Left ventricle myocardium inferior (tissue), 1 donor: ENCODE results near the gene ELOVL7. TPM values are rescaled to one million over a fixed set of nuclear protein-coding genes. Genes with fewer than 3 reads are reported as not detected.
"Not testable (repeated sequence)": the region's sequence is repeated elsewhere in the genome, so short reads cannot be mapped to it uniquely, and the experiment has no call there.

Experiments used
- DNase-seq: peaks from one replicate; pipeline ENCODE4 v3.0.0-alpha.2; 2020
- H3K27ac ChIP-seq: fragments of 200-600 bp; replicated peaks from 2 replicates; pipeline ENCODE4 v1.8.0; 2021
- H3K27me3 ChIP-seq: fragments of 200-600 bp; 2 replicates; pipeline ENCODE4 v1.8.0; 2021; ENCODE audit warnings: low read depth
- H3K36me3 ChIP-seq: fragments of 200-600 bp; 2 replicates; pipeline ENCODE4 v1.8.0; 2021
- H3K4me1 ChIP-seq: fragments of 200-600 bp; 2 replicates; pipeline ENCODE4 v1.8.0; 2021
- H3K4me3 ChIP-seq: fragments of 200-600 bp; 2 replicates; pipeline ENCODE4 v1.8.0; 2021; ENCODE audit warnings: mild to moderate bottlenecking, moderate library complexity
- H3K9me3 ChIP-seq: fragments of 200-600 bp; replicated peaks from 2 replicates; pipeline ENCODE4 v1.8.0; 2021
- intact Hi-C: fragments of 100-400 bp; cut with micrococcal nuclease; formaldehyde crosslinking; loops from one replicate; pipeline ENCODE4 v1.11.0; 2022
- total RNA-seq: library from RNA; stranded (reverse); fragmentation: NEBNext Ultra II Directional; extraction: Animal tissue kit (Norgen Biotek cat#: 25700); gene quantifications from one replicate; pipeline ENCODE4 v1.2.1, GENCODE V29; 2021
- TF ChIP-seq, protein P1 (sequence below): fragments of 200-600 bp; IDR thresholded peaks from 2 replicates; pipeline ENCODE4 v1.8.0; 2021; ENCODE audit warnings: antibody characterized with exemption, mild to moderate bottlenecking, borderline replicate concordance
- donor health status: DM: no; HTN: yes; CAD: no; lungs with severe emphysema.

Gene ELOVL7
- total RNA-seq, 1 donor from 2014 or later, result 0.19 TPM

DNA sequence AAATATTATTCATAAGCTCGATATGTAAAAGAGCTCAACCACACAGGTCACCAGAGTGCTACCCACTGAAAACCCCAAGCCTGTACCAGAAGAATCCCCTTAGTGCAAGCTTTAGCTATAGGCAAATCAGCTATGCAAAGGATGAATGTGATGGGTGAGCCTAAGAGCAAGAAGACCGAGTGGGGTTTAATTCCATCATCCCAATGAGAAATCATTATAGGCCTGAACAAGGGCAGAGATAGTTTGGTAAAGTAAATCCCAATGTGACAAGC is 21.8 kb downstream of the ELOVL7 start:
- Histone ChIP-seq H3K4me1 (no peaks in the 10 kb centered on the region), H3K27me3 (no peaks in the 10 kb centered on the region), H3K36me3 (no peaks in the 10 kb centered on the region), H3K27ac (no peak overlapping the region), H3K9me3 (no peaks in the 10 kb centered on the region), H3K4me3 (no peak overlapping the region)
- TF ChIP-seq, protein P1, sequence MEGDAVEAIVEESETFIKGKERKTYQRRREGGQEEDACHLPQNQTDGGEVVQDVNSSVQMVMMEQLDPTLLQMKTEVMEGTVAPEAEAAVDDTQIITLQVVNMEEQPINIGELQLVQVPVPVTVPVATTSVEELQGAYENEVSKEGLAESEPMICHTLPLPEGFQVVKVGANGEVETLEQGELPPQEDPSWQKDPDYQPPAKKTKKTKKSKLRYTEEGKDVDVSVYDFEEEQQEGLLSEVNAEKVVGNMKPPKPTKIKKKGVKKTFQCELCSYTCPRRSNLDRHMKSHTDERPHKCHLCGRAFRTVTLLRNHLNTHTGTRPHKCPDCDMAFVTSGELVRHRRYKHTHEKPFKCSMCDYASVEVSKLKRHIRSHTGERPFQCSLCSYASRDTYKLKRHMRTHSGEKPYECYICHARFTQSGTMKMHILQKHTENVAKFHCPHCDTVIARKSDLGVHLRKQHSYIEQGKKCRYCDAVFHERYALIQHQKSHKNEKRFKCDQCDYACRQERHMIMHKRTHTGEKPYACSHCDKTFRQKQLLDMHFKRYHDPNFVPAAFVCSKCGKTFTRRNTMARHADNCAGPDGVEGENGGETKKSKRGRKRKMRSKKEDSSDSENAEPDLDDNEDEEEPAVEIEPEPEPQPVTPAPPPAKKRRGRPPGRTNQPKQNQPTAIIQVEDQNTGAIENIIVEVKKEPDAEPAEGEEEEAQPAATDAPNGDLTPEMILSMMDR, result no peak
- intact Hi-C loops, result no loop called here
- DNase-seq, result no peak

DNA sequence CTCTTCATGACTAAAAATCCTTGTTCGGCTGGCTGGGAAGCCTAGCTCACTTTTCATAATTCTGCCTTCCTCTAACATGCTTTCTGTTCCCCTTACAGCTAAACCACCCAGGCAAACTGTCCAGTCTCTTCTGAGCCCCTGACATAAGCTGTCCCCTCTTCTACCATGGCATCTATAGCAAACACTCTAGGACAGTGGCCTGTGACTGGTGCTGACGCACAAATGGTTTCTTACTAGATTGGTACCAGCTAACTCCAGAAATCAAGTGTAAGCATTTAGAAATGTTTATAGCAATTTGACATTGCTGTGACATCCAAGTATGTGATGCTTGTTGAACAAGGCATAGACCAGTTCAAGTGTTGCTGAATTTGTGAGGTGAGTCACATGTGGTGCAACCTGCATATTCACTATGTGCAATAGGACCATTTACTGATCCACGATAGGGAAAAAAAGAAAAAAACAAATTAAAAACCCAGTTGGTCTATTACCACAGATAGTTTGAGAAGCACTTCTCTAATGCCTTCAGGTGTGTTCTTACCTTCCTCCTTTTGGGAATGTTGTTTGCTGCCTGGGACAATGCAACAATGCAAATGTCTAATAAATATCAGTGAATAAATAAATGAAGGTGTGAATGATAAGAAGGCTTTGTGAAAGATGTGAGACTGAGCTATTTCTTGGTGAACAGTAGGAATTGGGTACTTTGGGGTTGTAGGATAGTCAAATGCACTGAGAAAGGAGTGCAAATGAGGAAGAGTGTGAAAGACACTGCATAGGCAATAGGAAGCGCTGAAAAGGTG is 22.4 kb downstream of the ELOVL7 start:
- DNase-seq, result no peak
- no peak overlapping the region for H3K4me3 ChIP-seq
- no peak overlapping the region for H3K27ac ChIP-seq
- intact Hi-C loops, result no loop called here
- H3K9me3 ChIP-seq, result no peaks in the 10 kb centered on the region
- H3K27me3 ChIP-seq, result no peaks in the 10 kb centered on the region
- TF ChIP-seq, protein P1, result no peak
- no peaks in the 10 kb centered on the region for H3K4me1 ChIP-seq
- no peaks in the 10 kb centered on the region for H3K36me3 ChIP-seq

DNA sequence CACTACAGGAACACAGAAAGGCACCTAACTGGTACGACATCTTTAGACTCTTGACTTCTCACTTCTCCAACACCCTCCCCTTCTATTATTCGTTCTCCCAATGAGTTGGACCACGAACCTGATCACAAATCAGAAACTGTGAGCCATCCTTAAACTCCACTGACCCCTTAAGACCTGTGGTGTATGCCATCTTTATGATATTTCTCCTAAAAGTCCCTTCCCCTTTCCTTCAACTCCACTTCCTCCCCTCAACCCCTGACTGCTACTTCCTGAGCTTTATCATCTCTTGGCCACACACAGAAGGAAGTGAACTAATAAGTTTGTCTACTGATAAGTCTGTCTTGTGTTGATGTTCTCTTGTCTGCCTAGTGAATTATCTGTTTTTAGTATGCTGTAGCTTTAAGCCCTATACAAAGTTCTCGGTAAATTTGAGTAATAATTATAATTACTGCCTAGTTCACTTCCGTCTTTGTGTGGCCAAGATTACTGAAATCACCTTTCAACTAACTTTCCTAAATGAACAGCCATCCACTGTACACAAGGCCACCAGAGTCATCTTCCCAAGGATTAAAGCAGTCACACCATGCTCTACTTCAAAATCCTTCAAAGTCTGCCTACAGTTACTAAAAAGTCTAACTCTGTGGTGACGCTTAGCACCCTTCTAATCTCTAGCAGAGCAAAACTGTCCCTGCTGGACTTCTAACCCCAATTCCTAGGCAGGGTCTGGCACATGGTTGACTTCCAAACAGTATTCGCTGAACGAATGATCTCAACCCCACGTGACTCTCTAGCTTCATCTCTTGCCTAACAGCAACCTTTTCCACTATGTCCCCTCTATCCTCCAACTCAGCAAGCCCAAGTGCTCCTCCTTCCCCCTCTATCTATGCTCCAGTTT is 23.2 kb downstream of the ELOVL7 start:
- Histone ChIP-seq H3K27me3 (no peaks in the 10 kb centered on the region), H3K27ac (no peak overlapping the region), H3K9me3 (no peaks in the 10 kb centered on the region), H3K4me3 (no peak overlapping the region), H3K36me3 (no peaks in the 10 kb centered on the region), H3K4me1 (no peaks in the 10 kb centered on the region)
- DNase-seq, result no peak
- intact Hi-C loops, result no loop called here
- TF ChIP-seq, protein P1, result no peak

DNA sequence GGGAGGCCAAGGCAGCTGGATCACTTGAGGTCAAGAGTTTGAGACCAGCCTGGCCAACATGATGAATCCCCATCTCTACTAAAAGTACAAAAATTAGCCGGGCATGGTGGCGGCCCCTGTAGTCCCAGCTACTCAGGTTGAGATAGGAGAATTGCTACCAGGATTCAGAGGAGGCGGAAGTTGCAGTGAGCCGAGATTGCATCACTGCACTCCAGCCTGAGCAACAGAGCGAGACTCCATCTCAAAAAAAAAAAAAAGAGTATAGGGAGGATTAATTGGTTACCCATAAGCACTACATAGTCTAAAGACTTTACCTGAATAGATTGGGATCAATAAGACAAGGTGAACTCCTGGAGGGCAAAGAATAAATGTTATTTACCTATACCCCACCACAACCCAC is 27.9 kb downstream of the ELOVL7 start:
- H3K36me3 ChIP-seq, DNase-seq, H3K9me3 ChIP-seq, intact Hi-C loops, H3K27me3 ChIP-seq, H3K4me3 ChIP-seq, H3K4me1 ChIP-seq, H3K27ac ChIP-seq: not testable (repeated sequence)

DNA sequence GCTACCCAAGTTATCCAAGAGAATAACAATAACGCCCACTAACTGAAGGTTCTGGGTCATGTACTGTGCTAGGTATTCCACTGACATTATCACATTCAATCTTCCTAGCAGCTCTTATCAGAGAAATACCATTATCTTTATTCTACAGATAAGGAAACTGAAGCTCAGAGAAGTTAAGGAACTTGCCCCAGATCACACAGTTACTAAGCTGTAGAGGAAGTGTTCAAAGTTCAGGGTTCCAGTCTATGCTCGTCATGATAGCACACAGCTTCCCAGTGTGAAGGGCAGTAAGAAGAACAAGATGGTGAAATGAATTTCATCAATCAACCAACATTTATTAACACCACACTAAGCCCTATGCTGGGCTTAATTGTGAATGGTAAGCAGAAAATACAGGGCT is 29.6 kb downstream of the ELOVL7 start:
- Histone ChIP-seq H3K27ac (no peak overlapping the region), H3K4me3 (no peak overlapping the region), H3K4me1 (no peaks in the 10 kb centered on the region), H3K9me3 (no peaks in the 10 kb centered on the region), H3K27me3 (no peaks in the 10 kb centered on the region), H3K36me3 (no peaks in the 10 kb centered on the region)
- intact Hi-C loops, result no loop called here
- TF ChIP-seq, protein P1, result no peak
- DNase-seq, result no peak

DNA sequence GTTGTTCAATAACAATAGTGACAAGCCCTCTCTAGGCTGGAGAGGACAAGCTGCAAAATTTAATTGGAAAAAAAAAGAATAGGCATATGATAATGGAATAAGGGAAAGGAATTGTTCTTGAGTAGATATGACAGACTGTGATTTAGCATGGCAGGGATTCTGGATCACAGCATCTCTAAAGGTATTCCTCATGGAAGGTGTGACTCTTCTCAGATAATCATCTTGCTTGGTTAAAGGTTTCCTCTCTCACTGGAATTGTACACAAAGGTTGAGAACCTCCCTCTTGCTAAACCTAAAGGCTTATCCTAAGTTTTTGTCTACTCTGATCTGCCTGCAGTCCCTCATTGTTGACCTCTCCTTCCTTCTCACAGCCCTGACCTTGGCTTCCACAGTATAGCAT is 31.6 kb downstream of the ELOVL7 start:
- Histone ChIP-seq H3K4me3 (no peak overlapping the region), H3K27me3 (no peaks in the 10 kb centered on the region), H3K9me3 (no peaks in the 10 kb centered on the region), H3K4me1 (no peaks in the 10 kb centered on the region), H3K27ac (no peak overlapping the region), H3K36me3 (no peaks in the 10 kb centered on the region)
- intact Hi-C loops, result no loop called here
- TF ChIP-seq, protein P1, result no peak
- DNase-seq, result no peak
